SIG-M5 (cell line): ENCODE data around the gene BTBD16.

Experiments
- DNase-seq: peaks from one replicate; lab custom pipeline; 2025; lab: John Stamatoyannopoulos, UW

Gene BTBD16

GRCh38 chr10:122373721-122374120, 102.6 kb downstream of the BTBD16 start:
- DNase-seq = no peak

GRCh38 chr10:122374237-122374858, 103.3 kb downstream of the BTBD16 start, which contains the start of gene PLEKHA1:
Gene PLEKHA1 (plus strand): TSS chr10:122374708. CDS start chr10:122393201, 18,493 bp downstream.
- peak; percentile 12 for DNase-seq

GRCh38 chr10:122374859-122375678, 104.0 kb downstream of the BTBD16 start:
- no peak for DNase-seq

- no peak for DNase-seq
Observed at GRCh38 chr10:122375679-122376160, 104.6 kb downstream of the BTBD16 start.

- no peak for DNase-seq
Observed at GRCh38 chr10:122376364-122376961, 105.4 kb downstream of the BTBD16 start.

GRCh38 chr10:122379041-122379440, 107.9 kb downstream of the BTBD16 start:
- no peak for DNase-seq

GRCh38 chr10:122379537-122379936, 108.4 kb downstream of the BTBD16 start:
- no peak for DNase-seq

GRCh38 chr10:122380703-122381102, 109.6 kb downstream of the BTBD16 start:
- no peak for DNase-seq

- DNase-seq = no peak
Observed at GRCh38 chr10:122381680-122382079, 110.6 kb downstream of the BTBD16 start.

- no peak for DNase-seq
Observed at GRCh38 chr10:122386514-122386913, 115.4 kb downstream of the BTBD16 start.

- DNase-seq = no peak
Observed at GRCh38 chr10:122387572-122387971, 116.5 kb downstream of the BTBD16 start.
